Spleen (tissue), 11 donors: ENCODE data around the gene NPC1L1. TPM values are rescaled to one million over a fixed set of nuclear protein-coding genes. Genes with fewer than 3 reads are reported as not detected.
"Not testable (repeated sequence)": the region's sequence is repeated elsewhere in the genome, so short reads cannot be mapped to it uniquely, and the experiment has no call there.

ENCODE experiments used
- DNase-seq: peaks from one replicate; pipeline ENCODE4 v3.0.0-alpha.2; 2020
- H3K27ac ChIP-seq, 8 donors: fragments of 200-600 bp; sonication (generic) in 7 of 8; 1 replicate in 4 of 8; 2 replicates in 4 of 8; pipeline versions ENCODE4 v1.5.0 to v1.8.0; 2016 to 2021; ENCODE audit warnings: inconsistent platforms in 4 of 8, mild to moderate bottlenecking in 4 of 8, moderate library complexity in 1 of 8
- H3K27me3 ChIP-seq, 7 donors: fragments of 200-600 bp; sonication (generic) in 6 of 7; replicated peaks in 1 of 7; 1 replicate in 4 of 7; 2 replicates in 3 of 7; pipeline versions ENCODE4 v1.5.0 to v1.8.0; 2016 to 2021; ENCODE audit warnings: inconsistent platforms in 3 of 7, mild to moderate bottlenecking in 1 of 7
- H3K36me3 ChIP-seq, 6 donors: fragments of 200-600 bp; sonication (generic) in 5 of 6; 1 replicate in 4 of 6; 2 replicates in 2 of 6; pipeline versions ENCODE4 v1.5.0 to v1.8.0; 2016 to 2021; ENCODE audit warnings: inconsistent platforms in 2 of 6
- H3K4me1 ChIP-seq, 6 donors: fragments of 200-600 bp; sonication (generic) in 5 of 6; 1 replicate in 3 of 6; 2 replicates in 3 of 6; pipeline versions ENCODE4 v1.5.0 to v1.8.0; 2016 to 2021; ENCODE audit warnings: inconsistent platforms in 3 of 6
- H3K4me3 ChIP-seq, 8 donors: fragments of 200-600 bp; sonication (generic) in 7 of 8; 1 replicate in 4 of 8; 2 replicates in 4 of 8; pipeline versions ENCODE4 v1.5.0 to v1.8.0; 2016 to 2021; ENCODE audit warnings: inconsistent platforms in 4 of 8, mild to moderate bottlenecking in 4 of 8, moderate library complexity in 2 of 8
- H3K9me3 ChIP-seq, 8 donors: fragments of 200-600 bp; sonication (generic) in 7 of 8; 1 replicate in 4 of 8; 2 replicates in 4 of 8; pipeline versions ENCODE4 v1.5.0 to v1.8.0; 2016 to 2021; ENCODE audit warnings: inconsistent platforms in 4 of 8
- POLR2A ChIP-seq, 3 donors: fragments of 450-650 bp; IDR thresholded peaks; one replicate each; pipeline ENCODE4 v1.5.1; 2017; ENCODE audit warnings: antibody characterized with exemption in 3 of 3, mild to moderate bottlenecking in 1 of 3
- POLR2AphosphoS5 ChIP-seq, 3 donors: sonication (generic); formaldehyde crosslinking; IDR thresholded peaks; one replicate each; pipeline ENCODE4 v1.5.1; 2017; ENCODE audit warnings: antibody characterized with exemption in 3 of 3
- WGBS, 5 donors: extraction: QIAGEN DNeasy Blood & Tissue Kit in 3 of 5; methylation state at CpG; one replicate each; pipeline versions ENCODE4 v1.1.5 to v1.1.7; 2013 to 2018; 5-methylcytosine and 5-hydroxymethylcytosine counted together
- intact Hi-C: fragments of 100-400 bp; cut with DNase I; formaldehyde crosslinking; loops from one replicate; pipeline ENCODE4 v1.15.0; 2023; ENCODE audit warnings: low total_unique reads
- polyA plus RNA-seq, 3 donors: library from polyadenylated mRNA; stranded (reverse); fragments of 200-250 nt; gene quantifications; one replicate each; pipeline ENCODE4 v1.2.1, GENCODE V29; 2013
- total RNA-seq, 7 donors: library from RNA; depleted of rRNA in 3 of 7; stranded (reverse); fragments of >200 nt in 3 of 7; fragmentation: NEBNext Ultra II Directional in 4 of 7; extraction: Animal tissue kit (Norgen Biotek cat#: 25700) in 4 of 7; gene quantifications; one replicate each; pipeline versions ENCODE4 v1.1.0 to v1.2.1, GENCODE V29; 2016 to 2021
- TF ChIP-seq, protein P1 (sequence below), 11 experiments: fragments of 200-600 bp in 7 of 11; fragments of 450-650 bp in 4 of 11; sonication (generic) in 4 of 11; IDR thresholded peaks in 8 of 11; conservative IDR thresholded peaks in 3 of 11; 1 replicate in 7 of 11; 2 replicates in 4 of 11; pipeline versions ENCODE4 v1.4.0 to v1.8.0; 2016 to 2021; ENCODE audit warnings: antibody characterized with exemption in 11 of 11, inconsistent platforms in 4 of 11, mild to moderate bottlenecking in 1 of 11
- donor health status: healthy with polysubstance abuse.
- donor health status: DM: no; HTN: no; CAD: no; lungs with moderate emphysema.
- donor health status: DM: no; HTN: no; CAD: no.
- donor health status: Bipolar disorder and iron deficiency.
- donor health status: healthy.
- donor health status: DM: no; HTN: no; CAD: no.
- donor health status: DM: yes; HTN: yes; CAD: no.

Gene NPC1L1
- total and polyA plus RNA-seq, 10 donors, result 0.02 to 0.07 (median 0.03) TPM; not detected in 6

DNA sequence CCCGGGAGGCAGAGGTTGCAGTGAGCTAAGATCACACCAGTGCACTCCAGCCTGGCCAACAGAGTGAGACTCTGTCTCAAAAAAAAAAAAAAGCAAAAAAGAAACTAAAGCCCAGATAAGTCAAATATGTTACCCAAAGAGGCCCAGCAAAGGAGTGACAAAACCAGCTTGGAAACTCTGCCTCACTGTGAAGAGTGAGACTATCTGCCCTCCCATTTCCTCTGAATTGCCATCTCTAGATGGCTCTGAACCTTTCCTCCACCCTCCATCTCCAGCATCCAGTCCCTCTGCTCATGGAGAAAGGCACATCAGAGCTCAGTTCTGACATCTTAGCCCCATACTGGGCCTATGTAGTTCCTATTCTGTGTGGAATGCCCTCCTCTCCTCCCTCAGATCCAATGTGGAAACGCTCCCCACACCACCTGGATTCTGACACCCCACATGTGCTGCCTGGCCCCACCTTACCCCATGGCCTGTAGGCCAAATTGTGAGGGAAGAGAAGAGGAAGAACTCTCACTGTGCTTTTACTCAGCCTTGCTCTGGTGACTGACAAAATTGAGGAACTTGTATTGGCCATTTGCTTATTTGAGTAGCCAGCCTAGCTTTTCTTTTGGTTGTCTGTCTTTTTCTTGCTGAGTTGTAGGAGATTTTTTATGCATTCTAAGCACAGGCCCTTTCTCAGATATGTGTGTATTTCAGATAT, 32.7 kb downstream of the NPC1L1 start:
- H3K27me3 ChIP-seq, result no peaks in the 10 kb centered on the region
- no peak for DNase-seq
- no peak overlapping the region for H3K27ac ChIP-seq
- no peak overlapping the region for H3K4me3 ChIP-seq
- intact Hi-C loops, result no loop called here
- 47 to 72% (median 59%) methylated on average over 2 of the region's 2 CpGs for WGBS, 5 donors
- TF ChIP-seq POLR2A (IDR thresholded peaks at IDR 0.05) (no peak), POLR2AphosphoS5 (IDR thresholded peaks at IDR 0.05) (no peak)
- TF ChIP-seq, protein P1, sequence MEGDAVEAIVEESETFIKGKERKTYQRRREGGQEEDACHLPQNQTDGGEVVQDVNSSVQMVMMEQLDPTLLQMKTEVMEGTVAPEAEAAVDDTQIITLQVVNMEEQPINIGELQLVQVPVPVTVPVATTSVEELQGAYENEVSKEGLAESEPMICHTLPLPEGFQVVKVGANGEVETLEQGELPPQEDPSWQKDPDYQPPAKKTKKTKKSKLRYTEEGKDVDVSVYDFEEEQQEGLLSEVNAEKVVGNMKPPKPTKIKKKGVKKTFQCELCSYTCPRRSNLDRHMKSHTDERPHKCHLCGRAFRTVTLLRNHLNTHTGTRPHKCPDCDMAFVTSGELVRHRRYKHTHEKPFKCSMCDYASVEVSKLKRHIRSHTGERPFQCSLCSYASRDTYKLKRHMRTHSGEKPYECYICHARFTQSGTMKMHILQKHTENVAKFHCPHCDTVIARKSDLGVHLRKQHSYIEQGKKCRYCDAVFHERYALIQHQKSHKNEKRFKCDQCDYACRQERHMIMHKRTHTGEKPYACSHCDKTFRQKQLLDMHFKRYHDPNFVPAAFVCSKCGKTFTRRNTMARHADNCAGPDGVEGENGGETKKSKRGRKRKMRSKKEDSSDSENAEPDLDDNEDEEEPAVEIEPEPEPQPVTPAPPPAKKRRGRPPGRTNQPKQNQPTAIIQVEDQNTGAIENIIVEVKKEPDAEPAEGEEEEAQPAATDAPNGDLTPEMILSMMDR (IDR thresholded peaks at IDR 0.05 in 8 of 11, conservative IDR thresholded peaks at IDR 0.05 in 3 of 11), result no peak
- no peaks in the 10 kb centered on the region for H3K4me1 ChIP-seq
- H3K36me3 ChIP-seq, result no peaks in the 10 kb centered on the region
- H3K9me3 ChIP-seq, result peaks cover 0 to 24% (median 10%) of the 10 kb centered on the region in 8 donors

DNA sequence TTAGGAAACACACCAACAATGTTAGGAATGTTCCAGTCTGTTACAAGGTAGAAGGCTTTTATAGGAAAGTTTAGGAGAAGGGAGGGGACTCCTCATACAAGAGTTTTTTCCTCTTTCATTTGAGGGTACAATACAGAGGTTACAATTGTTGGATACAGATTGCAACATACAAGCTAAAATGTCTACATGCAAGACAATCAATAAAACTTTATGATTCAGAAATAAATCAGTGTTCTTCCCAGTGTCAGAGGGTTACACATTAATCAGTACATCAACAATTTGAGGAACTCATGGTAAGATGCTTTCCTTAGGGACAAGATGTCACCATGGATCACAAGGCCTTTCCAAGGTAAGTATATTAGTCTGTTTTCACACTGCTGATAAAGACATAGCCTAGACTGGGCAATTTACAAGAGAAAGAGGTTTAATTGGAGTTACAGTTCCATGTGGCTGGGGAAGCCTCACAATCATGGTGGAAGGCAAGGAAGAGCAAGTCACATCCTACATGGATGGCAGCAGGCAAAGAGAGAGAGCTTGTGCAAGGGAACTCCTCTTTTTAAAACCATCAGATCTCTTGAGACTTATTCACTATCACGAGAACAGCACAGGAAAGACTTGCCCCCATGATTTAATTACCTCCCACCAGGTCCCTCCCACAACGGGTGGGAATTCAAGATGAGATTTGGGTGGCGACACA, 34.4 kb downstream of the NPC1L1 start:
- DNase-seq, H3K4me3 ChIP-seq, H3K27me3 ChIP-seq, intact Hi-C loops, H3K27ac ChIP-seq, H3K4me1 ChIP-seq, H3K36me3 ChIP-seq: not testable (repeated sequence)
- WGBS, 5 donors, result 76 to 83% (median 80%) methylated on average over 3 of the region's 3 CpGs
- peaks cover 0 to 24% (median 10%) of the 10 kb centered on the region in 8 donors for H3K9me3 ChIP-seq

DNA sequence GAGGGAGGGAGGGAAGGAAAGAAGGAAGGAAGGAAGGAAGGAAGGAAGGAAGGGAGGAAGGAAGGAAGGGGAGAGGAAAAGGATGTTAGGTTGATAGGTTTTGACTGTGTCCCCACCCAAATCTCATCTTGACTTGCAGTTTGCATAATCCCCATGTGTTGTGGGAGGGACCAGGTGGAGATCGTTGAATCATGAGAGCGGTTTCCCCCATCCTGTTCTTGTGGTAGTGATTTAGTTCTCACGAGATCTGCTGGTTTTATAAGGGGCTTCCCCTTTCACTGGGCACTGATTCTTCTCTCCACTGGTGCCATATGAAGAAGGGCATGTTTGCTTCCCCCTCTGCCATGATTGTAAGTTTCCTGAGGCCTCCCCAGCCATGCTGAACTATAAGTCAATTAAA, 35.5 kb downstream of the NPC1L1 start:
- Histone ChIP-seq H3K27ac (no peak overlapping the region), H3K9me3 (peaks cover 0 to 24% (median 10%) of the 10 kb centered on the region in 8 donors), H3K4me1 (no peaks in the 10 kb centered on the region), H3K4me3 (no peak overlapping the region), H3K36me3 (no peaks in the 10 kb centered on the region), H3K27me3 (no peaks in the 10 kb centered on the region)
- WGBS, 5 donors, result 42 to 66% (median 53%) methylated on average over 3 of the region's 3 CpGs
- DNase-seq, result no peak
- TF ChIP-seq POLR2A (IDR thresholded peaks at IDR 0.05) (no peak), POLR2AphosphoS5 (IDR thresholded peaks at IDR 0.05) (no peak)
- TF ChIP-seq, protein P1 (IDR thresholded peaks at IDR 0.05 in 8 of 11, conservative IDR thresholded peaks at IDR 0.05 in 3 of 11), result no peak
- intact Hi-C loops, result no loop called here

DNA sequence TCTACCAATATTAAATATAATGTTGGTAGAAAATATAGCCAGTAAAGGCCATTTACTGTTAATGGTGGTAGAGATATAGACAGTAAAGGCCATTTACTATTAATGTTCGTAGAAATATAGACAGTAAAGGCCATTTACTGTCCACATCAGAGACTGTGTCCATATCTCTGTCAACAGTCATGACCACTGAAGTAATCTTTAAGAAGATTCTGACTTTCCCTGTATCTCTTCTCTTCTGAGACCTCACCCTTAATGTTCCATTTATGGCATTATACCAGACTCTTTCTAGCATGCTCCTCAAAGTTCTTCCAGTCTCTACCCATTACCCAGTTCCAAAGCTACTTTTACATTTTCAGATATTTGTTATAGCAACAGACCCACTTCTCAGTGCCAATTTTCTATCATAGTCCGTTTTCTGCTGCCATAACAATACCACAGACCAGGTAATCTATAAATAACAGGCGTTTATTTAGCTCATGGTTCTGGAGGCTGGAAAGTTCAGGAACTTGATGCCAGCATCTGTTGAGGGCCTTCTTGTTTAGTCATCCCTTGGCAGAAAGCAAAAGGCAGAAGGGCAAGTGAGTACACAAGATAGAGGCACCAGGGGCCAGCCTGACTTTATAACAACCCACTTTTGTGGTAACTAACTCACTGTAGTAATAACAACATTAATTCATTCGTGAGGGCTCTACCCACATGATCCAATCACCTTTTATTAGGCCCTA, 42.7 kb downstream of the NPC1L1 start:
- Histone ChIP-seq H3K27ac (no peak overlapping the region), H3K9me3 (no peaks in the 10 kb centered on the region), H3K36me3 (no peaks in the 10 kb centered on the region), H3K4me3 (no peak overlapping the region), H3K4me1 (no peaks in the 10 kb centered on the region), H3K27me3 (peaks cover 0 to 9% (median 0%) of the 10 kb centered on the region in 7 donors)
- intact Hi-C loops, result no loop called here
- no peak for DNase-seq
- TF ChIP-seq, protein P1 (IDR thresholded peaks at IDR 0.05 in 8 of 11, conservative IDR thresholded peaks at IDR 0.05 in 3 of 11), result no peak
- no peak for TF ChIP-seq POLR2AphosphoS5 (IDR thresholded peaks at IDR 0.05)
- WGBS, 5 donors, result 56 to 70% (median 66%) methylated on average over 4 of the region's 4 CpGs
